CD14-positive monocyte (primary cell): Measurements from ENCODE around the gene BOC. TPM values are rescaled to one million over a fixed set of nuclear protein-coding genes. Genes with fewer than 3 reads are reported as not detected.

Experiments
- DNase-seq, 3 donors: peaks; one replicate each; pipeline ENCODE4 v3.0.0-alpha.2; 2011 to 2022
- H2AFZ ChIP-seq: 2 replicates; pipeline ENCODE4 v1.6.0; 2012; ENCODE audit warnings: mild to moderate bottlenecking, low read depth, low read length, inconsistent platforms; ENCODE audit not compliant: insufficient read depth, poor library complexity, severe bottlenecking
- H3K27ac ChIP-seq, 2 donors: 1 replicate in 1 of 2; 2 replicates in 1 of 2; pipeline ENCODE4 v1.5.1; 2012 to 2013; ENCODE audit warnings: low read length in 2 of 2, control low read depth in 1 of 2, inconsistent platforms in 1 of 2, low read depth in 1 of 2, mild to moderate bottlenecking in 1 of 2
- H3K27me3 ChIP-seq, 2 donors: one replicate each; pipeline versions ENCODE4 v1.6.0 to v1.6.1; 2011 to 2013; ENCODE audit warnings: low read length in 2 of 2; ENCODE audit not compliant: control insufficient read depth in 2 of 2, insufficient read depth in 2 of 2
- H3K36me3 ChIP-seq, 2 donors: replicated peaks in 1 of 2; 1 replicate in 1 of 2; 2 replicates in 1 of 2; pipeline versions ENCODE4 v1.5.1 to v1.6.1; 2012 to 2013; ENCODE audit warnings: low read length in 2 of 2, control low read depth in 1 of 2, inconsistent platforms in 1 of 2, mild to moderate bottlenecking in 1 of 2; ENCODE audit not compliant: insufficient read depth in 2 of 2, control insufficient read depth in 1 of 2
- H3K4me1 ChIP-seq, 2 donors: 1 replicate in 1 of 2; 2 replicates in 1 of 2; pipeline versions ENCODE4 v1.5.1 to v1.6.1; 2012 to 2013; ENCODE audit warnings: low read length in 2 of 2, control low read depth in 1 of 2, inconsistent platforms in 1 of 2, mild to moderate bottlenecking in 1 of 2, moderate library complexity in 1 of 2; ENCODE audit not compliant: insufficient read depth in 2 of 2, control insufficient read depth in 1 of 2
- H3K4me2 ChIP-seq: replicated peaks from 2 replicates; pipeline ENCODE3; 2012; ENCODE audit warnings: low read length, moderate library complexity, mild to moderate bottlenecking; ENCODE audit not compliant: poor library complexity, severe bottlenecking; ENCODE audit errors: extremely low read depth
- H3K4me3 ChIP-seq, 3 experiments: fragments of 200-600 bp in 1 of 3; sonication (generic) in 1 of 3; replicated peaks in 1 of 3; 1 replicate in 2 of 3; 2 replicates in 1 of 3; pipeline ENCODE4 v1.5.1; 2011 to 2013; ENCODE audit warnings: low read length in 3 of 3, mild to moderate bottlenecking in 3 of 3, control low read depth in 2 of 3, low read depth in 2 of 3, inconsistent platforms in 1 of 3, moderate library complexity in 1 of 3
- H3K79me2 ChIP-seq: 2 replicates; pipeline ENCODE4 v1.6.0; 2012; ENCODE audit warnings: mild to moderate bottlenecking, control low read depth, inconsistent platforms, low read length, moderate library complexity; ENCODE audit not compliant: insufficient read depth
- H3K9ac ChIP-seq: 2 replicates; pipeline ENCODE4 v1.6.0; 2017; ENCODE audit warnings: low read length, mild to moderate bottlenecking; ENCODE audit not compliant: insufficient read depth, poor library complexity, severe bottlenecking
- H3K9me3 ChIP-seq, 2 donors: replicated peaks in 1 of 2; 1 replicate in 1 of 2; 2 replicates in 1 of 2; pipeline versions ENCODE4 v1.5.1 to v1.6.1; 2012 to 2013; ENCODE audit warnings: low read length in 2 of 2, control low read depth in 1 of 2; ENCODE audit not compliant: control insufficient read depth in 1 of 2, insufficient read depth in 1 of 2
- H4K20me1 ChIP-seq: 2 replicates; pipeline ENCODE4 v1.6.0; 2012; ENCODE audit warnings: mild to moderate bottlenecking, low read length, control low read depth, moderate library complexity; ENCODE audit not compliant: insufficient read depth
- H3K27ac Mint-ChIP-seq, 7 donors: one replicate each; pipeline ENCODE4 v1.8.0; 2020; ENCODE audit warnings: mild to moderate bottlenecking in 7 of 7, mixed read lengths in 7 of 7, moderate library complexity in 6 of 7, inconsistent platforms in 2 of 7
- H3K27me3 Mint-ChIP-seq, 3 donors: one replicate each; pipeline ENCODE4 v1.8.0; 2021 to 2022; ENCODE audit warnings: low read depth in 3 of 3, mild to moderate bottlenecking in 3 of 3, mixed read lengths in 3 of 3, moderate library complexity in 3 of 3, inconsistent platforms in 1 of 3
- H3K36me3 Mint-ChIP-seq, 2 donors: one replicate each; pipeline ENCODE4 v1.8.0; 2020; ENCODE audit warnings: mixed read lengths in 2 of 2, inconsistent platforms in 1 of 2, mild to moderate bottlenecking in 1 of 2
- H3K4me1 Mint-ChIP-seq: one replicate; pipeline ENCODE4 v1.8.0; 2020; ENCODE audit warnings: mild to moderate bottlenecking, mixed read lengths
- H3K4me3 Mint-ChIP-seq, 2 donors: one replicate each; pipeline ENCODE4 v1.8.0; 2020; ENCODE audit warnings: mild to moderate bottlenecking in 2 of 2, mixed read lengths in 2 of 2, moderate library complexity in 1 of 2
- H3K9me3 Mint-ChIP-seq, 7 donors: one replicate each; pipeline ENCODE4 v1.8.0; 2020 to 2022; ENCODE audit warnings: mixed read lengths in 7 of 7, mild to moderate bottlenecking in 6 of 7, moderate library complexity in 6 of 7, inconsistent platforms in 2 of 7
- WGBS: methylation state at CpG from one replicate; pipeline ENCODE4 v1.1.5; 2013; ENCODE audit warnings: missing lambda C conversion rate; ENCODE audit not compliant: insufficient coverage; 5-methylcytosine and 5-hydroxymethylcytosine counted together
- intact Hi-C, 2 donors: fragments of 100-400 bp; cut with micrococcal nuclease; formaldehyde crosslinking; loops; one replicate each; pipeline versions ENCODE4 v1.15.0 to v1.15.1; 2023
- polyA plus RNA-seq, 3 donors: library from polyadenylated mRNA; depleted of rRNA in 1 of 3; unstranded in 2 of 3; stranded (reverse) in 1 of 3; fragments of 300-500 nt in 2 of 3; fragments of >200 nt in 1 of 3; fragmentation: Illumina TruSeq in 2 of 3; gene quantifications; 1 replicate in 2 of 3; 2 replicates in 1 of 3; pipeline ENCODE4 v1.2.3, GENCODE V29; 2012 to 2021
- TF ChIP-seq, protein P1 (sequence below): fragments of 200-600 bp; IDR thresholded peaks from one replicate; pipeline ENCODE4 v1.8.0; 2022; ENCODE audit warnings: antibody characterized with exemption, mild to moderate bottlenecking

Gene BOC
- polyA plus RNA-seq, 3 donors, result not detected

GRCh38 chr3:113297841-113298240, 86.5 kb downstream of the BOC start:
- no peaks in the 10 kb centered on the region for H3K9me3 Mint-ChIP-seq
- no peak overlapping the region for H3K27ac Mint-ChIP-seq
- Histone ChIP-seq H3K36me3 (no peaks in the 10 kb centered on the region), H3K9me3 (no peaks in the 10 kb centered on the region), H4K20me1 (no peaks in the 10 kb centered on the region), H3K27me3 (no peaks in the 10 kb centered on the region), H3K79me2 (no peaks in the 10 kb centered on the region), H3K4me2 (no peak overlapping the region), H3K4me1 (no peaks in the 10 kb centered on the region), H2AFZ (no peak overlapping the region), H3K4me3 (no peak overlapping the region), H3K9ac (no peak overlapping the region), H3K27ac (no peak overlapping the region)
- intact Hi-C loops, result no loop called here
- DNase-seq, result no peak
- H3K4me1 Mint-ChIP-seq, result no peaks in the 10 kb centered on the region
- TF ChIP-seq, protein P1, sequence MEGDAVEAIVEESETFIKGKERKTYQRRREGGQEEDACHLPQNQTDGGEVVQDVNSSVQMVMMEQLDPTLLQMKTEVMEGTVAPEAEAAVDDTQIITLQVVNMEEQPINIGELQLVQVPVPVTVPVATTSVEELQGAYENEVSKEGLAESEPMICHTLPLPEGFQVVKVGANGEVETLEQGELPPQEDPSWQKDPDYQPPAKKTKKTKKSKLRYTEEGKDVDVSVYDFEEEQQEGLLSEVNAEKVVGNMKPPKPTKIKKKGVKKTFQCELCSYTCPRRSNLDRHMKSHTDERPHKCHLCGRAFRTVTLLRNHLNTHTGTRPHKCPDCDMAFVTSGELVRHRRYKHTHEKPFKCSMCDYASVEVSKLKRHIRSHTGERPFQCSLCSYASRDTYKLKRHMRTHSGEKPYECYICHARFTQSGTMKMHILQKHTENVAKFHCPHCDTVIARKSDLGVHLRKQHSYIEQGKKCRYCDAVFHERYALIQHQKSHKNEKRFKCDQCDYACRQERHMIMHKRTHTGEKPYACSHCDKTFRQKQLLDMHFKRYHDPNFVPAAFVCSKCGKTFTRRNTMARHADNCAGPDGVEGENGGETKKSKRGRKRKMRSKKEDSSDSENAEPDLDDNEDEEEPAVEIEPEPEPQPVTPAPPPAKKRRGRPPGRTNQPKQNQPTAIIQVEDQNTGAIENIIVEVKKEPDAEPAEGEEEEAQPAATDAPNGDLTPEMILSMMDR, result no peak
- no peaks in the 10 kb centered on the region for H3K27me3 Mint-ChIP-seq
- peaks cover 0 to 4% of the 10 kb centered on the region in 2 donors for H3K36me3 Mint-ChIP-seq
- no peak overlapping the region for H3K4me3 Mint-ChIP-seq
- WGBS, result no CpG with 5 or more reads among the region's 4 CpGs

DNA sequence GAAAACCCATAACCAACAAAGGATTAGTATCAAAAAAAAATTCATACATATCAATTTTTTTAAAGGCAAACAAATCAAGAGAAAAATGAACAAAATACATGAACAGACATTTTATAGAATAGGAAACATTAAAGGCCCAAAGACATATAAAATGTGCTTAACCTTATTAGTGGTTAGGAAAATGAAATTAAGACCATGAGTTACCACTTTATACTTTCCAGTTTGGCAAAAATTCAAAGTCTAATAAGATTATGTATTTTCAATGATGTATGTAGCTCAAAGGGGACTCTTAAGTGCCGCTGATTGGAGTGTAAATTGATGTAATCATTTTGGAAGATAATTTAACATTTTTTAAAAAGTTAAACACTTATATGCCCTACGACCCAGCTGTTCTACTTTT, 89.2 kb downstream of the BOC start:
- no peaks in the 10 kb centered on the region for H3K27me3 Mint-ChIP-seq
- no peak overlapping the region for H3K4me2 ChIP-seq
- WGBS, result no CpG with 5 or more reads among the region's 2 CpGs

More for the DNA sequence above, 89.2 kb downstream of the BOC start:
- no peak overlapping the region for H3K4me3 ChIP-seq
- no peak overlapping the region for H3K9ac ChIP-seq
- DNase-seq, result no peak
- no peaks in the 10 kb centered on the region for H3K9me3 Mint-ChIP-seq
- H3K36me3 ChIP-seq, result no peaks in the 10 kb centered on the region
- H3K4me3 Mint-ChIP-seq, result no peak overlapping the region
- H3K4me1 ChIP-seq, result no peaks in the 10 kb centered on the region
- H3K27ac ChIP-seq, result no peak overlapping the region
- H2AFZ ChIP-seq, result no peak overlapping the region
- TF ChIP-seq, protein P1, result no peak
- intact Hi-C loops, result no loop called here
- H3K79me2 ChIP-seq, result no peaks in the 10 kb centered on the region
- no peak overlapping the region for H3K27ac Mint-ChIP-seq
- H4K20me1 ChIP-seq, result no peaks in the 10 kb centered on the region
- no peaks in the 10 kb centered on the region for H3K9me3 ChIP-seq
- no peaks in the 10 kb centered on the region for H3K27me3 ChIP-seq
- H3K36me3 Mint-ChIP-seq, result peaks cover 3 to 5% of the 10 kb centered on the region in 2 donors
- no peaks in the 10 kb centered on the region for H3K4me1 Mint-ChIP-seq
